ENCODE data around the gene TADA2A. TPM values are rescaled to one million over a fixed set of nuclear protein-coding genes. Genes with fewer than 3 reads are reported as not detected.
"Not testable (repeated sequence)": the region's sequence is repeated elsewhere in the genome, so short reads cannot be mapped to it uniquely, and the experiment has no call there.

TADA2A gene
- total RNA-seq, 4 donors from 2014 or later: 19.3 to 33.2 (median 22.1) TPM

GRCh38 chr17:37506678-37507077, 100.0 kb downstream of the TADA2A start:
- Histone ChIP-seq H3K27me3 (no peaks in the 10 kb centered on the region), H3K4me3 (replicated peaks in 1 of 3) (no peak overlapping the region), H3K4me1 (peaks cover 13 to 14% of the 10 kb centered on the region in 2 donors), H3K27ac (no peak overlapping the region), H3K36me3 (no peaks in the 10 kb centered on the region), H3K9me3 (no peaks in the 10 kb centered on the region)
- intact Hi-C loops (cut with DNase I): no loop called here
- DNase-seq: peak; percentile 18 to 19
- WGBS, 2 donors: 61 to 84% methylated on average over 6 to 10 of the region's 10 CpGs
- TF ChIP-seq POLR2A (IDR thresholded peaks at IDR 0.05) (no peak), CTCF (IDR thresholded peaks at IDR 0.05) (peak in 4 of 6 experiments; percentile 4 to 39 (median 34))

GRCh38 chr17:37507111-37507510, 100.4 kb downstream of the TADA2A start:
- intact Hi-C loops (cut with DNase I): no loop called here
- no peaks in the 10 kb centered on the region for H3K9me3 ChIP-seq
- no peak overlapping the region for H3K27ac ChIP-seq
- WGBS, 2 donors: 83 to 87% methylated on average over 7 to 9 of the region's 9 CpGs
- H3K36me3 ChIP-seq: peaks cover 0 to under 1% of the 10 kb centered on the region in 2 donors
- no peak overlapping the region for H3K4me3 ChIP-seq (replicated peaks in 1 of 3)
- peaks cover 9 to 10% of the 10 kb centered on the region in 2 donors for H3K4me1 ChIP-seq
- peak; percentile 20 to 38 for DNase-seq
- no peaks in the 10 kb centered on the region for H3K27me3 ChIP-seq
- TF ChIP-seq POLR2A (IDR thresholded peaks at IDR 0.05) (no peak), CTCF (IDR thresholded peaks at IDR 0.05) (no peak)

GRCh38 chr17:37510056-37510455, 103.4 kb downstream of the TADA2A start:
- Histone ChIP-seq H3K9me3 (no peaks in the 10 kb centered on the region), H3K27me3 (no peaks in the 10 kb centered on the region), H3K4me3 (replicated peaks in 1 of 3) (no peak overlapping the region), H3K36me3 (peaks cover 14 to 19% of the 10 kb centered on the region in 2 donors), H3K4me1 (peaks cover 3 to 4% of the 10 kb centered on the region in 2 donors), H3K27ac (no peak overlapping the region)
- 93 to 94% methylated on average over 17 of the region's 17 CpGs for WGBS, 2 donors
- DNase-seq: no peak
- intact Hi-C loops (cut with DNase I): no loop called here
- no peak for TF ChIP-seq CTCF (IDR thresholded peaks at IDR 0.05)
- no peak for TF ChIP-seq POLR2A (IDR thresholded peaks at IDR 0.05)

DNA sequence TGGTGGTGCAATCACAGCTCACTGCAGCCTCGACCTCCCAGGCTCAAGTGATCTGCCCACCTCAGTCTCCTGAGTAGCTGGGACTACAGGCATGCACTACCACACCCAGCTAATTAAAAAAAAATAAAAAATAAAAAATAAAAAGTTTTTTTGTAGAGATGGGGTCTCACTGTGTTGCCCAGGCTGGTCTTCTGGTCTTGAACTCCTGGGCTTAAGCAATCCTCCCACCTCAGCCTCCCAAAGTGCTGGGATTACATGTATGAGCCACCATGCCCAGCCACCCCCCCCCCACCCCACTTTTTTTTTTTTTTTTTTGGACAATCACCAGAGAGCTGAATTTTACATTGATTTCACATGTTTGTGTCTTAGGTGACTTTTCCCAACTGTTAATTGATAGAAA, 105.0 kb downstream of the TADA2A start:
- H3K9me3 ChIP-seq; H3K4me3 ChIP-seq (replicated peaks in 1 of 3); intact Hi-C loops (cut with DNase I); H3K27me3 ChIP-seq; H3K4me1 ChIP-seq; H3K27ac ChIP-seq; DNase-seq: not testable (repeated sequence)
- peaks cover 14 to 19% of the 10 kb centered on the region in 2 donors for H3K36me3 ChIP-seq
- WGBS, 2 donors: 60 to 70% methylated on average over 1 of the region's 1 CpG

GRCh38 chr17:37512442-37513068, 105.9 kb downstream of the TADA2A start:
- Histone ChIP-seq H3K36me3 (peaks cover 14 to 19% of the 10 kb centered on the region in 2 donors), H3K9me3 (no peaks in the 10 kb centered on the region), H3K27ac (no peak overlapping the region), H3K4me1 (no peaks in the 10 kb centered on the region), H3K27me3 (no peaks in the 10 kb centered on the region), H3K4me3 (replicated peaks in 1 of 3) (no peak overlapping the region)
- intact Hi-C loops (cut with DNase I): no loop called here
- TF ChIP-seq CTCF (IDR thresholded peaks at IDR 0.05) (no peak), POLR2A (IDR thresholded peaks at IDR 0.05) (no peak)
- DNase-seq: no peak
- WGBS, 2 donors: 84 to 85% methylated on average over 9 to 23 of the region's 24 CpGs

All from thyroid gland (tissue), 4 donors.